Fibroblast of lung (primary cell): ENCODE data around the gene PPP4R4. TPM values are rescaled to one million over a fixed set of nuclear protein-coding genes. Genes with fewer than 3 reads are reported as not detected.
A peak's percentile ranks its signal among the peaks of the same experiment; 100 is the strongest.

ENCODE experiments used
- DNase-seq, 2 donors: peaks; one replicate each; pipeline versions ENCODE4 v3.0.0 to v3.0.0-alpha.2; 2010; ENCODE audit warnings: low read depth in 2 of 2
- H2AFZ ChIP-seq: 2 replicates; pipeline ENCODE4 v1.5.1; 2012; ENCODE audit warnings: low read length, control low read depth, inconsistent platforms
- H3K27ac ChIP-seq: 2 replicates; pipeline ENCODE4 v1.5.1; 2011; ENCODE audit warnings: low read length, control low read depth; ENCODE audit not compliant: insufficient read depth
- H3K27me3 ChIP-seq: 2 replicates; pipeline ENCODE4 v1.5.1; 2011; ENCODE audit warnings: mild to moderate bottlenecking, low read length; ENCODE audit not compliant: control insufficient read depth, insufficient read depth
- H3K36me3 ChIP-seq: 2 replicates; pipeline ENCODE4 v1.5.1; 2011; ENCODE audit warnings: low read length; ENCODE audit not compliant: control insufficient read depth, insufficient read depth
- H3K4me1 ChIP-seq: 2 replicates; pipeline ENCODE4 v1.5.1; 2011; ENCODE audit warnings: low read length; ENCODE audit not compliant: control insufficient read depth, insufficient read depth; ENCODE audit errors: extremely low read depth
- H3K4me2 ChIP-seq: 2 replicates; pipeline ENCODE4 v1.5.1; 2011; ENCODE audit warnings: low read length, control low read depth; ENCODE audit not compliant: insufficient read depth; ENCODE audit errors: extremely low read depth
- H3K4me3 ChIP-seq, 4 experiments: fragments of 200-600 bp in 1 of 4; sonication (generic) in 1 of 4; replicated peaks in 1 of 4; 2 replicates each; pipeline ENCODE4 v1.5.1; 2011 to 2016; ENCODE audit warnings: low read length in 4 of 4, low read depth in 3 of 4, mild to moderate bottlenecking in 3 of 4, control low read depth in 2 of 4, inconsistent platforms in 1 of 4, mixed read lengths in 1 of 4; ENCODE audit not compliant: insufficient read depth in 1 of 4; ENCODE audit errors: control extremely low read depth in 1 of 4
- H3K79me2 ChIP-seq: 2 replicates; pipeline ENCODE4 v1.5.1; 2012; ENCODE audit warnings: mild to moderate bottlenecking, low read length, inconsistent platforms; ENCODE audit not compliant: control insufficient read depth, insufficient read depth
- H3K9ac ChIP-seq: 2 replicates; pipeline ENCODE4 v1.5.1; 2011; ENCODE audit warnings: mild to moderate bottlenecking, low read length, control low read depth; ENCODE audit not compliant: insufficient read depth
- H3K9me3 ChIP-seq: 2 replicates; pipeline ENCODE4 v1.5.1; 2012; ENCODE audit warnings: low read depth, low read length; ENCODE audit not compliant: control insufficient read depth, insufficient read depth
- H4K20me1 ChIP-seq: 2 replicates; pipeline ENCODE4 v1.5.1; 2011; ENCODE audit warnings: low read length; ENCODE audit not compliant: control insufficient read depth, insufficient read depth; ENCODE audit errors: extremely low read depth
- CTCF ChIP-seq, 2 donors: IDR thresholded peaks in 1 of 2; conservative IDR thresholded peaks in 1 of 2; 1 replicate in 1 of 2; 2 replicates in 1 of 2; pipeline ENCODE4 v1.5.1; 2011 to 2012; ENCODE audit warnings: low read length in 2 of 2, control low read depth in 1 of 2, inconsistent platforms in 1 of 2, low read depth in 1 of 2, mild to moderate bottlenecking in 1 of 2
- EZH2 ChIP-seq: IDR thresholded peaks from 2 replicates; pipeline ENCODE4 v1.5.1; 2012; ENCODE audit warnings: low read length, control low read depth, mild to moderate bottlenecking; ENCODE audit errors: missing control alignments
- polyA plus RNA-seq, 2 donors: library from polyadenylated mRNA; depleted of rRNA in 1 of 2; stranded (reverse) in 1 of 2; unstranded in 1 of 2; fragments of >200 nt; gene quantifications; 2 replicates each; pipeline ENCODE4 v1.2.1, GENCODE V29; 2011 to 2012; ENCODE audit warnings: missing spikeins in 1 of 2
- total RNA-seq: library from RNA; depleted of rRNA; stranded (reverse); fragments of >200 nt; gene quantifications from 2 replicates; pipeline ENCODE4 v1.2.1, GENCODE V29; 2014

The PPP4R4 gene
- total and polyA plus RNA-seq, 2 donors (not counting 1 experiment from before 2014, with no cell fraction given) = 0.35 to 0.99 TPM

GRCh38 chr14:94317259-94317658 lies 143.1 kb downstream of the PPP4R4 start:
- TF ChIP-seq CTCF (conservative IDR thresholded peaks at IDR 0.05 in 1 of 2, IDR thresholded peaks at IDR 0.05 in 1 of 2; ENCODE audit: low read depth in 1 of 2, low read length in 2 of 2) (no peak), EZH2 (no peak)
- Histone ChIP-seq H3K4me3 (no peak overlapping the region), H3K27me3 (no peaks in the 10 kb centered on the region), H3K9me3 (no peaks in the 10 kb centered on the region), H3K4me1 (no peaks in the 10 kb centered on the region), H4K20me1 (no peaks in the 10 kb centered on the region), H3K27ac (no peak overlapping the region), H3K79me2 (no peaks in the 10 kb centered on the region), H3K4me2 (no peak overlapping the region), H3K9ac (no peak overlapping the region), H3K36me3 (no peaks in the 10 kb centered on the region), H2AFZ (no peak overlapping the region)
- peak in 1 of 2 donors; percentile 68 for DNase-seq

GRCh38 chr14:94320243-94320642 lies 146.1 kb downstream of the PPP4R4 start:
- no peak for DNase-seq
- Histone ChIP-seq H3K4me3 (no peak overlapping the region), H3K27me3 (no peaks in the 10 kb centered on the region), H4K20me1 (no peaks in the 10 kb centered on the region), H3K27ac (no peak overlapping the region), H3K4me1 (no peaks in the 10 kb centered on the region), H3K9ac (no peak overlapping the region), H3K79me2 (no peaks in the 10 kb centered on the region), H2AFZ (no peak overlapping the region), H3K4me2 (no peak overlapping the region), H3K9me3 (no peaks in the 10 kb centered on the region), H3K36me3 (no peaks in the 10 kb centered on the region)
- TF ChIP-seq CTCF (conservative IDR thresholded peaks at IDR 0.05 in 1 of 2, IDR thresholded peaks at IDR 0.05 in 1 of 2; ENCODE audit: low read depth in 1 of 2, low read length in 2 of 2) (no peak), EZH2 (no peak)

GRCh38 chr14:94321421-94322271 lies 147.5 kb downstream of the PPP4R4 start:
- TF ChIP-seq CTCF (conservative IDR thresholded peaks at IDR 0.05 in 1 of 2, IDR thresholded peaks at IDR 0.05 in 1 of 2; ENCODE audit: low read depth in 1 of 2, low read length in 2 of 2) (no peak), EZH2 (no peak)
- H3K27me3 ChIP-seq = no peaks in the 10 kb centered on the region
- no peak for DNase-seq
- H3K9me3 ChIP-seq = no peaks in the 10 kb centered on the region
- H3K36me3 ChIP-seq = no peaks in the 10 kb centered on the region
- H3K27ac ChIP-seq = no peak overlapping the region
- no peak overlapping the region for H3K9ac ChIP-seq
- H3K4me1 ChIP-seq = no peaks in the 10 kb centered on the region
- H3K4me2 ChIP-seq = no peak overlapping the region
- H2AFZ ChIP-seq = no peak overlapping the region
- H4K20me1 ChIP-seq = no peaks in the 10 kb centered on the region
- H3K79me2 ChIP-seq = no peaks in the 10 kb centered on the region
- H3K4me3 ChIP-seq = no peak overlapping the region
